GM21423 (cell line): Measurements from ENCODE around the gene TNS4.

Experiments used
- ATAC-seq: cut with Tn5 transposase; IDR thresholded peaks from one replicate; pipeline ENCODE4 v1.9.1; 2021; ENCODE audit warnings: mild to moderate bottlenecking, moderate library complexity; ENCODE audit not compliant: unreplicated experiment

TNS4 gene

DNA sequence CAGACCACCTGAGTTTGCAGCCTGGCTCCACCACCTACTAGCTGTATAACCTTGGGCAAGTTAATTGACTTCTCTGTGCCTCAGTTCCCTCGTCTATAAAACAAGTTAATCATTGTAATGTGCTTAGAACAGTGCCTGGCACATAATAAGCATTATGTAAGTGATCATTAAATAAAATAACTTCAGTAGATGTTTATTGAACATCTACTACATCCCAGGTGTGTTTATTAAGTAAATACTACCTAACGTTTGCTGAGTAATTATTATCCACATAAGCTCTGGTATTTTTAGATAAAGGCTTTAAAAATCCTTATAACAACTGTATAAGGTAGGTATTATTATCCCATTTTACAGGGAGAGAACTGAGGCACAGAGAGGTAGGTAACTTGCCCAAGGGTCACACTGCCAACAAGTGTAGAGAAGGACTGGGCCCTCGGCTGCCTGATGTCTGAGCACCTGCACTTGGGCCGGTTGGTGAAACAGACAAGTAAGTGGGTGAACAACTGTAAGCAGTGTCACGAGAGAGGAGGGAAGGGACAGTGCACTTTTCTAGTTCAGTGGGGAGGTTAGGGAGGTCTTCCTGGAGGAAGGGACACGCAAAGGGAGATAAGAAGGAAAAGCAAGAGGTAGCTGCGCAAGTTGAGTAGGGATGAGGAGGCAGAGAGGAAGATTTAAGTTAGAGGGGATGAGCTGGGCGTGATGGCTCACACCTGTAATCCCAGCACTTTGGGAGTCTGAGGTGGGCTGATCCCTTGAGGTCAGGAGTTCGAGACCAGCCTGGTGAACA, 4.6 kb downstream of the TNS4 start:
- ATAC-seq = no peak

DNA sequence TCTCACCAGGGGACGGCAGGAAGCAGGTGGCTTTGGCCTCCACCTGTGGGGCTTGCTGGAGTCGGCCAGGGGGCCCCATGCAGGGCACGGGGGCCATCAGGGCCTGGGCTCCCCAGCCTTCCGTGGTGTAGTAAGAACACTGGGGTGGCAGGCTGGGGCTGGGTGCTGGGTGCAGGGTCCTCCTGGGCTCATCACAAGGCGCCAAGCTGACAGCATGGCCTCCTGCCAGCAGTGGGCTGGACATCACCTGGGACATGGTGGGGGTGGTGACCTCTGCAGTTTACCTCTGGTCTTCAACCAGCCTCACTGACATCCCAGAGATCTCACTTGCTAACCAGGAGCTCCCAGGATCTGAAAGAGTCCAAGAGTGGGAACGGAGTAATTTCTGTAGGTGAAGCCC, 5.3 kb downstream of the TNS4 start:
- ATAC-seq = no peak

DNA sequence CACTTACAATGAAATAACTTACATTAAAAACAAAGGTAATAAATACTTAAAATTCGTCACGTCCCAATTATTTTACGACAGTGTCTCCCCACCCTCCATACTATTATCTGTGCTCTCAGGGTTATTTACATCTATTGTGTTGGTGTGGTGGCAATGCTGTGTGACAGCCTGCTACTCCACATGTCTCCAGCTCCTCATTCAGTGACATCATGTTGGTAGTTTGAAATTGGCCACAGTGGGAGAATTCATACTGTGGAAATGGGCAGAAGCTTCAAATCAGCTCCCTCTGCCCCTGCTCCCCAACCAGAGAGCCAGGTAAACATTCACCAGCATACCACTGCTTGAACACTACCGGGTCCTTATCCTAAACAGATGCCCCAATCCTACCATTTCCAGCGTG, 6.3 kb downstream of the TNS4 start:
- no peak for ATAC-seq

DNA sequence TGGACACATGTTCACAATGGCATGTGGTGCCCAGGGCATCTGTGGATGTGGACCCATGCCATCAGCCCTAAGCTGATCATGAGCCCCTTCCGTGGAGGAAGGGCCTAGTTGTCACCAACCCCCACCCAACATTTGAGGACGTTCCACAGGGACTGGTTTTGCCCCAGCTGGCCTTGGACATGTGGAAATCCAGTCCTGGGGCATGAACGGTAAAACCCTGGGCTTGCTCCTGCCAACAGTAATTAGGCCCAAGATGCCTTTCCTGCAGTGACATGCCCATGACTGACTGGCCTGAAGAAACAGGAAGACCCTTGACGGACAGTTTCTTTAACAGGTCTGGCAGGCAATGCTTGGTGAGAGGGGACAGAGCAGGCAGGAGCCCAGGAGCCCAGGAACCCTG, 7.7 kb downstream of the TNS4 start:
- no peak for ATAC-seq

DNA sequence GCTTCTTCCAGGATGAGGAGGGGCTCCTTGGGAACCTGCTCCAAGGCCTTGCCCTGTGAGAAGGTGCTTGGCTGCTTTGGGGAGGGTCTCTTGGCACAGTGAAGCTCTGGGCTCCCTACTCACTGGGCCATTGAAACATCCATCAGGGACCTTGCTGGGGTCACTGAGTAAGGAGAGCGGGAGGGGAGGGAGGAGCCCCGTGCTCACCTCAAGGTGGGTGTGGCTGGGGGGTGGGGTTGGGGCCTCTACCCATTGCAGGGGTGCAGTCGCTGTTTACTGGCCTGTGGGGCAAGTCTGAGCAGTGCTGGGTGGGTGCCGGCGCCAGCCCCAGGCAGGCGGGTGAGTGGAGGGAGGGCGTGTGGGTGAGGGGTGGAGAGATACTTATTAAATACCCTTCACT, 9.9 kb downstream of the TNS4 start:
- no peak for ATAC-seq

DNA sequence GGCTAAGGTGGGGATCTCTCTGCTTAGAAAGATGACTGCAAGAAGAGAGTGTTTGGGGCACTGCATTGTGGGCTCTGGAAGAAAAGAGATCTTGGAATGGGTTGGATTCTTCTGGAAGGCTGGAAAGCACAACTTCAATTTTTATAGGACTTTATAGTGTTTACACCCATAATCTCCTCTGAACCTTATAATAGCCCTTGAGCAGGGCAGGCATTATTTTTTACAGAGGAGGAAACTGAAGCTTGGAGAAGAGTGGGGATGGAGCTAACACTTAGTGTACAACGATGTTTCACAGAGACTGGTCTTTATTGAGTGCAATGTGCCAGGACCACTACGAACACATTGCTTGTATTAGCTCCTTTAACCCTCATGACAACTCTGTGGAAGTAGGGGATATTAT, 10.4 kb downstream of the TNS4 start:
- ATAC-seq = no peak

DNA sequence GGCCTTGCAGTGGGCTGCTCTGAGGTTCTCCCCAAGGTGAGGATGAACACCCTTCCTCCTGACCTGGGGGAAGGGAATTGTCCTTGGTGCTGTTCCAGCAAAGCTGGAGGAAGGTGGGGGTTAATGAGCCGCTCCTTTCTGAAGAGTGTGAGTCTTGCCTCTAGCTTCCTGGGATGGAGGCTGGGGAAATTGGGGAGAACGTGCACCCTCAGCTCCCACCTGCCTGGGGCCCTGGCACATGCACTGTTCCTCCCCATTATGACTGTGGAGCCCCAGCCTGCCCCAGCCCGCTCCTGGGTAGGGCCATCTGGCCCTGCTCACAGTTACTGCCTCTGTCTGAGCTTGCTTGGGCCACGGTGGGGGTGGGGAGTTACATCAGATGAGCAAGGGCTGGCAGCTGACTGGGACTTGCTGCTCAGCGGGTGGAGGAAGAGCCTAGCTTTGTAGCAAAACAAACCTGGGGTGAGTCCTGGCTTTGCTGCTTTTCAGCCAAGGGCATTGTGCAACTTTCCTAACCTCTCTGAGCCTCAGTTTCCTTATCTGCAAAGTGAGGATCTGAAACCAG, 11.1 kb downstream of the TNS4 start:
- no peak for ATAC-seq

DNA sequence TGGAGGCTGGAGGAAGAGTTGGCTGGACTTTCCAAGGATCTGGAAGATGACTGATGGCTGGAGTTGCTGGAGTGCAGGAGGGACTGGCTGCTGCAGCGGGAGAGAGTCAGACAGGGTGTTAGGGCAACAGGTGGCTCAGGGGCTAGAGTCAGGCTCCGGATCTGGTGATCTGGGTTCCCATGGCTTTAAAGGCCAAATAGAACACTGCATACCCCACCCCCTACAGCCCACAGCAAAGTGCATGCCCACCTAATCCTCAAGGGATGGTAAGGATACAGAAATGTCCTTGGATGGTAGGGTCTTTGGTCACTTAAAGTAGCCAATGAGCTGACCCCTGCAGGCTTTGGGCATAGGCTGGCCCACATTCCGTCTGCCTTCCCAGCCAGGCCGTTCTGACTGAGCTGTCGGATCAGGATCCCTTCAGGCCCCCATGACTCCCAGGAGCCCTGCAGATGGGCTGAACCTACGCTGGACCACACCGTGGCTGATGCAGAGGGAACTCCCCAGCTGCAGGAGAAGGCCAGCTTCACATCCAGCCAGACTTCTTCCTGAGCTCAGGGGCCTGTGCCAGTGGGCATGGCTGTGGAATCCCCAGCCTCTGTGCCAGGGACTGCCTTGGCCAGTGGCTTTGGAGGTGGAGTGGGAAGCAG, 13.9 kb downstream of the TNS4 start:
- no peak for ATAC-seq

DNA sequence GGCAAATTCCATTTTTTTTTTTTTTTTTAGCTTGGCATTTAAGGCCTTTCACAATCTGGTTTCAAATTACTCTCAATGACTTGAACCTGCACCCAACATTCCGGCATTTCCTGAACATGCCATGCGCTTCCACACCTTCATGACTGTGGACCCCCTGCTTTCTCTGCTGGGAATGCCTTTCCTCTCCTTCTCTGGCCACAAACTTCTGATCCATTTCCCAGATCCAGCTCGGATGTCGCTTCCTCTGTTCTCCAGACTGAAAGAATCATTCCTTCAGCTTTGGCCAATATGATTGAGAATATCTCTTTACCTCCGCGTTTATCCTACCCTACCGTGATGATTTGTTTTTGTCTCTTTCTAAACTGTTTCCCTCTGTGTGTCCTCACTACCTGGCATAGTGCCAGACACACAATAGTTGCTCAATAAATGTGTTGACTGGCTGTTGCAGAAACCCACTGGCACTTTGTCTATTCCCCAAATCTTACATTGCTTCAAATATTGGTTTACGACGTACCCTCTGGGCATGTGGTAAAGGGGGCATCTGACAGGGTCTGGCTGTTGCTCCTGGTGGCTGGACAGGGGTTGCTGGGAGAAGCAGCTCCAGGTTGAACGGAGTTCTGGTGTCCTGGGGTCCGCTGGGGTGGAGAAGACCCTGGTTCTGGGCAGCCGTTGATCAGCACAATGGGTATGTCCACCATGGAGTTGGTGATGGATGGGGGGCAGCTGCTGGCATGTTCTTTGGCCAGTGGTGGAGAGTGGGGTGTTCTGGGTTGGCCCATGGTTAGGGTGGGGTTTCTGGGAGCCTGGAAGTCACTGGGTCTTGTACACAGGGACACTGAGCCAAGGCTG, 14.7 kb downstream of the TNS4 start:
- no peak for ATAC-seq

DNA sequence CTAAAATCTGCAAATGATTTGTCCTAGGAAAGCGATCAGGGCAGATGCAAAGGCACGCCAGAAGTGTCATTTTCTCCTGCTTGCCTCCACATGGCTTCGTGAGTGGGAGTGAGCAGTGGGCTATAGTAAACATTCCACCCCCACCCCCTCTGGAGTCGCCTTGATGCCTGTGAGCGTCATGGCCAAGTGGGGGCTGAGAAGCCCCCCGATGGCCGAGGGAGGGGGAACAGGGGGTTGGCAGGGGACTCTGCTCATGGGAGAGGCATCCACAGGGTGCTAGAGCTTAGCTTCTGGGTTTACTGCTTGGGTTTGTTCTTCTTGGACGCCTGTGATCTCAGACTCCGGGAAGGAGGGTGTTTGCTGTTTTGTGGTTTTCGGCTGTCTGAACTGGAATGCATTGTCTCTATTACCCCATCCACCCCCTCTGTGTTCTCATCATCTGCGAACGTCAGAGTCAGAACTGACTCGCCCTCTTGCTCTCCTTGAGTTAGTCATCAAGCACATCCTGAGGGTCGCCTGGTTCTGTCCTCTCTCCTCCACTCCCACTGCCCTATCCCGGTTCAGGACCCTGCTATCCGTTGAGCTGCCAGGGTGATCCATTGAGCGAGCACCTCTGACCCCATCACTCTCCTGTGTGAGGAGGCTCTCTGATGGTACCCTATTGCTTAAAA, 15.4 kb downstream of the TNS4 start:
- ATAC-seq = no peak

DNA sequence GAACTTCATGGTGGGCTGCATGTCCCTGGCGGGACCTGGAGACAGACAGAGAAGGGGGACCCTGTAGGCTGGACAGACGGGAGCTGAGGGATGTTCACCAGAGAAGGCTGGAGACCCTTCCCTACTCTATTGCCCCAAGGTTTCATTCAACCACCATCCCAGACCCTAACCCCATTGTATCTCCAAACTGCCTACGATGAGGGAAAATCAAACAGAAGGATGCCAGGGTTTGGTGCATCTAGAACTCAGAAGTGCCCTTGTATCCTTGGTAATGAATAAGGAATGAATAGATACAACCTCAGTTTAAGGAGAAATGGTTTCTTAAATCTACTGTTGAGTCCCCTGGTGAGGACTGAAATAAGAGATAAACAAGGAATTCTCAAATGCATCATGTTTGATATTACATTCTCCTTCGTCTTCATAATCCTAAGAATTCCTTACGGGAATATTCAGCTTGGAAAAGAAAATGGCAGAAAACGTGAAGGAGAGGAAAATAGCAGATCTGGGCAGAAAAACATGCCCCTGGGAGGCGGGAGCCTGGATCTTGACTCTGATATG, 16.4 kb downstream of the TNS4 start:
- ATAC-seq = no peak

DNA sequence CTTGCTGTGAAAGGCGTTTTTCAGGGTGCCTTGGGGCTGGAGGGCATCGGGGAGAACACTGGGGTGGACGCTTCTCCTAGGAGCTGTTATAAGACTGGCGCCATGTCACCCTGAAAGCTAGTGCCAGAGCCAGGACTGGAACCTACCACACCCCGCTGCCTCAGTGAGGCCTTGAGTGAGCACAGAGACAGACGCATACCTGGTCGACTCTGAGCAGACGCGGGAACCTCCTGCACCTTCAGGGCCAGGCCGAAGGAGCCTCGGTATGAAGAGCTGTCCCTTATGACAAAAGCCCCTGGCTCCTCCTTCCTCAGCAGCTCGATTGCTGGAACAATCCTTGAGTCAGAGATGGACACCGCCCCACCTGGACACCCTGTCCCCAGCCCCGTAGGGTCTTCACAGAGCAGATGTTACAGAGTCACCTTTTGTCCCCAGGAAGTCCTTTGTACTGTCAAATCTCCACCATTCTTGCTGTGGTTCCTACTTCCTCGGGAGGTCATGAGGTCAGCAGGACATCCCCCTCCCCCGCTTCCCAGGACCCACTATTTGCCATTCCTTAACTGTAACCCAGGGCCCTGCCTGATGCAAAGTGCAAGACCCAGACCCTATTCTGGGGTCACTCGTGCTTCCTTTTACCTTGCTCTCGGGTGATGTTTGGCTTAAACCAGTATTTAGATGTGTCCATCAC, 17.0 kb downstream of the TNS4 start:
- ATAC-seq = no peak

DNA sequence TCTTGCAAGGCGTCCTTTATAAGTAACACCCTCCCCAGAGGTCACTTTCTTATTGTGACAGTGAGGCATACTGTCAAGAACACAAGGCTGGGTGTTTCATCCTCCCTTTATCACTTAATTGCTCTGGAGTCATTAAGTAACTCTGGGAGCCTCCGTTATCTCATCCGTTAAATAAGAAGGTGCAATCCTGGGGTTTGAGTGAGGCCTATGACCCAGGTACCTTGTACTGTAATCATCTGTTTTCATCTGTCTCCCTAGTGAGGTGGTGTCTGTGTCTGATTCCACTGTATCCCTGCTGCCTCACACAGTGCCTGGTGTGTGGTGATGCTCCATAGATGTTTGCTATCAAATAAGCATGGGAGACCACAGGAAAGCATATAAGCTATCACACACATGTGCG, 17.7 kb downstream of the TNS4 start:
- no peak for ATAC-seq

DNA sequence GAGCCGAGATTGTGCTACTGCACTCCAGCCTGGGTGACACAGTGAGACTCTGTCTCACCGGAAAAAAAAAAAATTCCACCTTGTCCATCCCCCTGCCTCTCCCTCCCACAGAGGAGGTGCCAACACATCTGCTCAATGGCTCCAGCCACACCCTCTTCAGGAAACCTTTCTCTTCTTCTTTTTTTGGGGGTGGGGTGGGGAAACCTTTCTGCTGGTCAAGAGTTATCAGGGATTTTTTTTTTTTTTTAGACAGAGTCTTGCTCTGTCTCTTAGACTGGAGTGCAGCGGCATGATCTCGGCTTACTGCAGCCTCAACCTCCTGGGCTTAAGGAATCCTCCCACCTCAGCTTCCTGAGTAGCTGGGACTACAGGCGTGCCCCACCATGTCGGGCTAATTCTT, 18.7 kb downstream of the TNS4 start:
- ATAC-seq = no peak

DNA sequence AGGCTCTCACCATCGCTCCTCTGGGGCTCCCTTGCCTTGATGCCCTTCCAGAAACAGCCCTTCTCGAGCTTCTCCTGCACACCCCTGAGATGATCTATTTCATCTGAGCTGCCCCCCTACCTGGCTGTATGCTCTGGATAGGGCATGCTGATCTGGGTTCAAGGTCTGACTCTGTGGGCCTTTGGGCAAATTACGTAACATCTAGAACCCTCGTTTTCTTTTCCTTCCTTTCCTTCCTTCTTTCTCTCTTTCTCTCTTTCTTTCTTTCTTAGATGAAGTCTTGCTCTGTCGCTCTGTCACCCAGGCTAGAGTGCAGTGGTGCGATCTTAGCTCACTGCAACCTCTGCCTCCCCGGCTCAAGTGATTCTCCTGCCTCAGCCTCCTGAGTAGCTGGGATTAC, 20.3 kb downstream of the TNS4 start:
- no peak for ATAC-seq

DNA sequence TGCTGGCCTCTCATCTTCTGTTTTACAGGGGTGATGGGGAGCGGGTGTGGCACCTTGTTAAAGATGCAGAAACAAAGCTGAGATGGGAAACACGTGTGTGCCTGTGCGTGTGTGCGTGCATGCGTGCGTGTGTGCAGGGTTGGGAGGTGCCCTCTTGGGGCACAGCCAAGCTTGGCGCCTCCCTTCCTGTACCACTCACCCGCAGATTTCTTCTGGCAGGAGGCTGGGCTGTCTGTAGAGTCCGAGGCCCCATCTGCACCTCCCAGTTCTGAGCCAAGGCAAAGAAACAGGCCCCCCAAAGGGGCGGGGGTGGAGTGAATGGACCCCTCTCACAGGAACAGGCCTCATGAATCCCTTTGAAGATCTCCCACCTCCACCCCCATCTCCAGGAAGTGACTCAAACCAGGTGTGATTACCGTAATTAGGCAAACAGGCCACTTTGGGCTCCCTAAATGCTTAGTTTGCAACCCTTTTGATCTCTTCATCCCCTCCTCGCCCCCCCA, 20.9 kb downstream of the TNS4 start:
- ATAC-seq = no peak

DNA sequence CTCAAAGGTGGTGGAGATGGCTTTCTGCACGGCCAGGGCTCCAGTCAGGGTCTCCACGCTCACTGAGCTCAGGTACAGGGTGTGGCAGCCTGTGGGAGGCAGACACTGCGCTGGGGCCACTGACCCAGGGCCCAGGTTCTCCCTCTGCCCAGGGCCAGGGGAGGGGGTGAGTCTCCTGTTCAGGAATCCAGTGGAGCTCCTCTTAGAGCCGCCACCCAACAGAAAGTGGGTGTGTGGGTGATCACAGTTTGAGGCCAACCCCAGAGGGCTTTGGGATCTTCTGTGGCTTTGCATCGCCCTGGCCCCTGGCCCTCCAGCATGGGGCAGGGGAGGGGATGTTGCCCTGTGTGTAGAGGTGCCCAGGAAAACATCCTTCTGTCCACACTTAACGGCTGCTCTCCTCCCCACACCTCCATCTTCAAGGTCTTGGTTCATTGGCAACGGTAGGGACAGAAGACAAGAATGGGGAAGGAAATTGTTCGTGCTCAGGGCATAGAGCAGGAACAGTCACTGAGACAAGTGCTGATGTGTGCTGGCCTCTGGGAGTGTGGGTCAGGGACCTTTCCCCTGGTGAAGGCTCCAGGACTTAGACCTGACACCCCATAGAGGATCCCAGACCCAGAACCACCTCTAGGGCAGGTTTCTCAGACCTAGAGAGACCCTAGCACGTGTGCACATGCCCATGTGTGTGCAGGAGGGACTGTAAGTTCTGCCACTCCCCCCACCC, 21.5 kb downstream of the TNS4 start:
- ATAC-seq = no peak

DNA sequence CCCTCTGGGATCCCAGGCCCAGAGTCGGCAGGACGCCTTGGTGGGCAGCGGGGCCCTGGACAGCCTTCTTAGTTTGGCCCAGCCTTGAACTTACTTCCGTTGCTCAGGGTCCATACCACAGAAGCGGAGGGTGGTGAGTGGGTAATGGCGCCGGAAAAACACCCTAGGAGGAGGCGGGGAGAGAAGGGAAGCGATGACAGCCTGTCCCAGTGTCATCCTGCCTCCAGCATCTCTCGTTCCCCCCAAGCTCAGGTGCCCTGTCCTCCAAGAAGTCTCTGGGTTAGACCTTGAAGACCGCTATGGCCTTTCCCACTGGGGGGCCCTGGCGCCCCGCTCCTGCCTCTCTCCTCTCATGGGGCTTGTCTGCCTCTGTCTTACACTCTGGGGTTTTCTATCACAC, 22.9 kb downstream of the TNS4 start:
- no peak for ATAC-seq

DNA sequence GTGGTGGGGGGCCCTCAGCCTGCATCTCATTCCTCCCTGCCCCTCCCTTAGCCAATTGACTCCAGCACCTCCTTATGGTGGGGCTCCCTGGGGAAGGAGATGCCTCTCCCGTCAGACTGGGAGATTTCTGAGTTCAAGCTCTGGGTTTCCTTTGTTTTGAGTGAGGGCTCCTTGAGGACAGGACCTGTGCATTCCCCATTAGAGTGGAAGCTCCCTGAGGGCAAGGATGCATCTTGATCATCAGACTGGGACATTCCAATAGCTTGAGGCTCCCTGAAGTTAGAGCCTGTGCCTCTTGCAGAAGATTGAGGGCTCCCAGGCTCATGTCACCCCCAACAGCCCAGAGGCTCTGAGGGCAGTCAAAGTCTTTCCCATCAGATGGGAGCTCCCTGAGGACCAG, 23.6 kb downstream of the TNS4 start:
- no peak for ATAC-seq
